CD4-positive, alpha-beta T cell treated with Interleukin-21 for 1 hour (primary cell): Measurements from ENCODE around the gene DDIT4.
A peak's percentile ranks its signal among the peaks of the same experiment; 100 is the strongest.
"Not testable (repeated sequence)": the region's sequence is repeated elsewhere in the genome, so short reads cannot be mapped to it uniquely, and the experiment has no call there.

Experiments
- DNase-seq: peaks from one replicate; pipeline ENCODE4 v3.0.0-alpha.2; 2020

DDIT4 gene

GRCh38 chr10:72249176-72249862 is 24.4 kb upstream of the DDIT4 start:
- not testable (repeated sequence) for DNase-seq

GRCh38 chr10:72250666-72251065 is 23.1 kb upstream of the DDIT4 start:
- no peak for DNase-seq

GRCh38 chr10:72251635-72252034 is 22.1 kb upstream of the DDIT4 start:
- no peak for DNase-seq

GRCh38 chr10:72252972-72253371 is 20.8 kb upstream of the DDIT4 start:
- DNase-seq = no peak

- no peak for DNase-seq
Measured at GRCh38 chr10:72253578-72253977, 20.1 kb upstream of the DDIT4 start.

- peak; percentile 45 for DNase-seq
Measured at GRCh38 chr10:72254813-72255568, 18.7 kb upstream of the DDIT4 start.

- no peak for DNase-seq
Measured at GRCh38 chr10:72255977-72256729, 17.6 kb upstream of the DDIT4 start.

- peak; percentile 30 for DNase-seq
Measured at GRCh38 chr10:72257051-72257892, 16.5 kb upstream of the DDIT4 start.

- DNase-seq = no peak
Measured at GRCh38 chr10:72258617-72259016, 15.1 kb upstream of the DDIT4 start.

GRCh38 chr10:72259491-72260238 is 14.1 kb upstream of the DDIT4 start:
- no peak for DNase-seq

GRCh38 chr10:72260239-72260975 is 13.3 kb upstream of the DDIT4 start:
- DNase-seq = peak; percentile 90

- peak; percentile 81 for DNase-seq
Measured at GRCh38 chr10:72260976-72261783, 12.5 kb upstream of the DDIT4 start.

GRCh38 chr10:72261784-72262404 is 11.8 kb upstream of the DDIT4 start:
- no peak for DNase-seq

- peak; percentile 59 for DNase-seq
Measured at GRCh38 chr10:72263613-72264241, 10.0 kb upstream of the DDIT4 start.

GRCh38 chr10:72264536-72264935 is 9.2 kb upstream of the DDIT4 start:
- no peak for DNase-seq

- no peak for DNase-seq
Measured at GRCh38 chr10:72265508-72265907, 8.2 kb upstream of the DDIT4 start.

GRCh38 chr10:72265990-72266865 is 7.5 kb upstream of the DDIT4 start:
- no peak for DNase-seq

- DNase-seq = no peak
Measured at GRCh38 chr10:72267381-72267780, 6.3 kb upstream of the DDIT4 start.
